HepG2 (cell line): Measurements from ENCODE around the gene CTSZ. TPM values are rescaled to one million over a fixed set of nuclear protein-coding genes. Genes with fewer than 3 reads are reported as not detected.
A peak's percentile ranks its signal among the peaks of the same experiment; 100 is the strongest.

ENCODE experiments used
- ARHGAP35 ChIP-seq: sonication (generic); formaldehyde crosslinking; IDR thresholded peaks from 2 replicates; pipeline ENCODE4 v1.9.0; 2022; ENCODE audit warnings: mild to moderate bottlenecking, inconsistent platforms, moderate library complexity, missing genetic modification reagents, borderline replicate concordance
- GABPA ChIP-seq, 2 experiments: IDR thresholded peaks; 2 replicates each; pipeline ENCODE4 v1.6.1; 2011 to 2016; ENCODE audit warnings: low read depth in 2 of 2, low read length in 1 of 2, missing biosample characterization in 1 of 2, missing genetic modification characterization in 1 of 2
- HES4 ChIP-seq: sonication (generic); formaldehyde crosslinking; IDR thresholded peaks from 2 replicates; pipeline ENCODE4 v1.9.0; 2021; ENCODE audit warnings: mild to moderate bottlenecking, missing genetic modification reagents, borderline replicate concordance
- HMG20A ChIP-seq: IDR thresholded peaks from 2 replicates; pipeline ENCODE4 v1.6.1; 2016; ENCODE audit warnings: borderline replicate concordance
- HNRNPL ChIP-seq: fragments of 200-400 bp; formaldehyde crosslinking; IDR thresholded peaks from 2 replicates; pipeline ENCODE4 v1.6.1; 2017; ENCODE audit warnings: mild to moderate bottlenecking, low read depth, low read length
- HOXA7 ChIP-seq: sonication (generic); formaldehyde crosslinking; IDR thresholded peaks from 2 replicates; pipeline ENCODE4 v1.8.1; 2022; ENCODE audit warnings: mild to moderate bottlenecking, missing genetic modification reagents, moderate library complexity
- KMT2B ChIP-seq: IDR thresholded peaks from 2 replicates; pipeline ENCODE4 v1.6.1; 2016; ENCODE audit warnings: missing genetic modification reagents, missing compliant biosample characterization
- MED8 ChIP-seq: sonication (generic); formaldehyde crosslinking; IDR thresholded peaks from 2 replicates; pipeline ENCODE4 v1.8.1; 2023; ENCODE audit warnings: mild to moderate bottlenecking, missing genetic modification reagents; ENCODE audit not compliant: insufficient replicate concordance
- RBM22 ChIP-seq: fragments of 200-400 bp; formaldehyde crosslinking; optimal IDR thresholded peaks from 2 replicates; pipeline ENCODE3; 2017; ENCODE audit warnings: mild to moderate bottlenecking, low read length, moderate library complexity
- SAFB2 ChIP-seq: sonication (generic); formaldehyde crosslinking; IDR thresholded peaks from 2 replicates; pipeline ENCODE4 v1.5.1; 2020; ENCODE audit warnings: missing genetic modification reagents, low read depth, mild to moderate bottlenecking, borderline replicate concordance
- SMC3 ChIP-seq: IDR thresholded peaks from 2 replicates; pipeline ENCODE4 v1.6.1; 2011; ENCODE audit warnings: low read length, improper control_type of control experiment
- SOX13 ChIP-seq, 3 experiments: fragments of 450-650 bp in 1 of 3; sonication (generic) in 1 of 3; formaldehyde crosslinking in 1 of 3; IDR thresholded peaks in 2 of 3; conservative IDR thresholded peaks in 1 of 3; 2 replicates each; pipeline versions ENCODE4 v1.5.0 to v1.6.1; 2016 to 2020; ENCODE audit warnings: antibody characterized with exemption in 1 of 3, mild to moderate bottlenecking in 1 of 3, missing compliant biosample characterization in 1 of 3, missing genetic modification reagents in 1 of 3, moderate library complexity in 1 of 3
- XBP1 ChIP-seq: sonication (generic); formaldehyde crosslinking; IDR thresholded peaks from 2 replicates; pipeline ENCODE4 v1.5.0; 2020; ENCODE audit warnings: missing genetic modification reagents
- ZMYM4 ChIP-seq: sonication (generic); formaldehyde crosslinking; IDR thresholded peaks from 2 replicates; pipeline ENCODE4 v1.8.1; 2023; ENCODE audit warnings: mild to moderate bottlenecking, missing genetic modification reagents
- ZNF20 ChIP-seq: sonication (generic); formaldehyde crosslinking; IDR thresholded peaks from 2 replicates; pipeline ENCODE4 v1.4.0; 2020; ENCODE audit warnings: mild to moderate bottlenecking, moderate library complexity, missing genetic modification reagents
- ZNF224 ChIP-seq: sonication (generic); formaldehyde crosslinking; IDR thresholded peaks from 2 replicates; pipeline ENCODE4 v1.5.0; 2020; ENCODE audit warnings: mild to moderate bottlenecking, missing genetic modification reagents
- ZNF326 ChIP-seq: sonication (generic); formaldehyde crosslinking; IDR thresholded peaks from 2 replicates; pipeline ENCODE4 v1.4.0; 2020; ENCODE audit warnings: missing genetic modification reagents, borderline replicate concordance
- ZNF446 ChIP-seq: sonication (generic); formaldehyde crosslinking; IDR thresholded peaks from 2 replicates; pipeline ENCODE4 v1.5.0; 2020; ENCODE audit warnings: mild to moderate bottlenecking, missing genetic modification reagents
- ZNF670 ChIP-seq: sonication (generic); formaldehyde crosslinking; IDR thresholded peaks from 2 replicates; pipeline ENCODE4 v1.8.0; 2022; ENCODE audit warnings: mild to moderate bottlenecking, missing genetic modification reagents, borderline replicate concordance
- ZNF672 ChIP-seq: sonication (generic); formaldehyde crosslinking; IDR thresholded peaks from 2 replicates; pipeline ENCODE4 v1.8.1; 2022; ENCODE audit warnings: missing genetic modification reagents
- ZNF703 ChIP-seq: sonication (generic); formaldehyde crosslinking; IDR thresholded peaks from 2 replicates; pipeline ENCODE4 v1.5.1; 2020; ENCODE audit warnings: missing genetic modification reagents, mild to moderate bottlenecking, moderate library complexity, borderline replicate concordance
- ZNF766 ChIP-seq: sonication (generic); formaldehyde crosslinking; IDR thresholded peaks from 2 replicates; pipeline ENCODE4 v1.5.0; 2020; ENCODE audit warnings: missing genetic modification reagents, borderline replicate concordance
- ZNF776 ChIP-seq: sonication (generic); formaldehyde crosslinking; IDR thresholded peaks from 2 replicates; pipeline ENCODE4 v1.4.0; 2020; ENCODE audit warnings: mild to moderate bottlenecking, missing genetic modification reagents
- ZNF788 ChIP-seq: sonication (generic); formaldehyde crosslinking; IDR thresholded peaks from 2 replicates; pipeline ENCODE4 v1.5.0; 2020; ENCODE audit warnings: mild to moderate bottlenecking, missing genetic modification reagents, borderline replicate concordance
- polyA plus RNA-seq, 8 experiments: library from polyadenylated mRNA; depleted of rRNA in 3 of 8; stranded (reverse) in 7 of 8; unstranded in 1 of 8; fragments of >200 nt; fragmentation: Illumina TruSeq in 4 of 8; extraction: Trizol in 4 of 8; gene quantifications; 2 replicates each; pipeline versions ENCODE4 v1.2.1 to v1.2.3, GENCODE V29; 2011 to 2016; ENCODE audit warnings: low read depth in 4 of 8, missing spikeins in 1 of 8, mixed read lengths in 1 of 8; ENCODE audit not compliant: insufficient read depth in 1 of 8
- total RNA-seq, 5 experiments: library from RNA; depleted of rRNA; stranded (reverse); fragments of >200 nt; fragmentation: Illumina TruSeq; extraction: Trizol; gene quantifications; 2 replicates each; pipeline ENCODE4 v1.2.3, GENCODE V29; 2016; ENCODE audit warnings: low read depth in 1 of 5
- TF ChIP-seq, protein P1 (sequence below): sonication (generic); formaldehyde crosslinking; IDR thresholded peaks from 2 replicates; pipeline ENCODE4 v1.8.0; 2022; ENCODE audit warnings: mild to moderate bottlenecking, missing genetic modification reagents, moderate library complexity
- TF ChIP-seq, protein P2 (sequence below): sonication (generic); formaldehyde crosslinking; IDR thresholded peaks from 2 replicates; pipeline ENCODE4 v1.4.0; 2020; ENCODE audit warnings: missing genetic modification reagents
- TF ChIP-seq, protein P3 (sequence below): sonication (generic); formaldehyde crosslinking; IDR thresholded peaks from 2 replicates; pipeline ENCODE4 v1.5.0; 2020; ENCODE audit warnings: missing genetic modification reagents

The CTSZ gene
- total and polyA plus RNA-seq, 2 of the 13 experiments (the other 11 are each of a cell fraction or from before 2014, with no cell fraction given), result 0.33 TPM; not detected in 1

DNA sequence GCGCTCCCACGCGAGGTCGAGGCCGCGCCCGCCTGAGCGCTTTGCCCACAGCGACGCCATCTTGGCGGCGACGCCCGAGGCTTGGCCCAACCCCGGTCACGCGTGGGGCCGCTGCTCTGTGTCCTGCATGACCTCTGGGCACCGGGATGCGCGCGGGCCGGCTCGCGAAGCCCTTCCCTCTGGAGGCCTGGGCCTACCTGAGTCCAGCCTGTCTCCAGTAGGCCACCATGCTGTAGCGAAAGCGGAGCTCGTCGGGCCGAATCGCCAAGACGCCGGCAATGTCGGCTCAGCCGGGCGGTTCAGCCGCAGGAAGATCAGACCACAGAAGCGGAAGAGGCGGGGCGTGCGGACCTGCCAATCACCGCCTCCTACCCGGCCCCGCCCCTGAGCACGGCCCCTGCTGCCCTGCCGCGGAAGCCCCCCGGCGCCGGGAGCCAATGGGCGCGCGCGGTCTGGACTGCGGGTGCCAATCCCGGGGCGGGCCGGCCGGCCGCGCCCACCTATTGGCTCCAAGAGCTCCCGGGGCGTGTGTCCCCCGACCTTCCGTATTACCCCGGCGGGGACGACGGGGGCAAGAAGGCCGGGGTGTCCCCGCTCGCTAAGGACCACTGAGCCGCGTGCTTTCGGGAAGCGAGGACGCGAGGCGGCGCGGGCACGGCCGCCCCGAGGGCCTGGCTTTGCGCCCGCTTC, 25.1 kb upstream of the CTSZ start, which contains the start of gene ATP5F1E (continued):
- TF ChIP-seq ZNF224 (CRISPR knock-in tag), result no peak
- 0 out of 2 replicates have a peak, but pooled peaks have one; percentile 3 for TF ChIP-seq HNRNPL
- peak; percentile 93; the same call in 1 of the 2 replicates for TF ChIP-seq SAFB2 (CRISPR knock-in tag)
- peak; percentile 27 for TF ChIP-seq HMG20A (CRISPR knock-in tag)
- peak; percentile 96 for TF ChIP-seq ZNF446 (CRISPR knock-in tag)
- 0 out of 2 replicates have a peak, but pooled peaks have one; percentile 1 for TF ChIP-seq SOX13 (IDR thresholded peaks at IDR 0.05)
- peak in 1 of 2 experiments; percentile 31; a peak in 1 of 4 replicates for TF ChIP-seq SOX13 (CRISPR knock-in tag; conservative IDR thresholded peaks at IDR 0.05 in 1 of 2, IDR thresholded peaks at IDR 0.05 in 1 of 2)
- TF ChIP-seq MED8, result peak; percentile 94
- TF ChIP-seq HES4 (CRISPR knock-in tag), result peak; percentile 96
- peak; percentile 27 for TF ChIP-seq ZNF703
- TF ChIP-seq, protein P1, sequence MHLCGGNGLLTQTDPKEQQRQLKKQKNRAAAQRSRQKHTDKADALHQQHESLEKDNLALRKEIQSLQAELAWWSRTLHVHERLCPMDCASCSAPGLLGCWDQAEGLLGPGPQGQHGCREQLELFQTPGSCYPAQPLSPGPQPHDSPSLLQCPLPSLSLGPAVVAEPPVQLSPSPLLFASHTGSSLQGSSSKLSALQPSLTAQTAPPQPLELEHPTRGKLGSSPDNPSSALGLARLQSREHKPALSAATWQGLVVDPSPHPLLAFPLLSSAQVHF (CRISPR knock-in tag), result peak; percentile 86
- TF ChIP-seq, protein P2, sequence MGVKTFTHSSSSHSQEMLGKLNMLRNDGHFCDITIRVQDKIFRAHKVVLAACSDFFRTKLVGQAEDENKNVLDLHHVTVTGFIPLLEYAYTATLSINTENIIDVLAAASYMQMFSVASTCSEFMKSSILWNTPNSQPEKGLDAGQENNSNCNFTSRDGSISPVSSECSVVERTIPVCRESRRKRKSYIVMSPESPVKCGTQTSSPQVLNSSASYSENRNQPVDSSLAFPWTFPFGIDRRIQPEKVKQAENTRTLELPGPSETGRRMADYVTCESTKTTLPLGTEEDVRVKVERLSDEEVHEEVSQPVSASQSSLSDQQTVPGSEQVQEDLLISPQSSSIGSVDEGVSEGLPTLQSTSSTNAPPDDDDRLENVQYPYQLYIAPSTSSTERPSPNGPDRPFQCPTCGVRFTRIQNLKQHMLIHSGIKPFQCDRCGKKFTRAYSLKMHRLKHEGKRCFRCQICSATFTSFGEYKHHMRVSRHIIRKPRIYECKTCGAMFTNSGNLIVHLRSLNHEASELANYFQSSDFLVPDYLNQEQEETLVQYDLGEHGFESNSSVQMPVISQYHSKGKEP, result peak; percentile 77; the same call in 1 of the 2 replicates
- TF ChIP-seq SMC3, result no peak
- TF ChIP-seq ZNF766 (CRISPR knock-in tag), result peak; percentile 95
- peak; percentile 88; the same call in 1 of the 2 replicates for TF ChIP-seq ZNF670 (CRISPR knock-in tag)
- peak; percentile 88 for TF ChIP-seq GABPA (IDR thresholded peaks at IDR 0.05; ENCODE audit: low read depth, low read length)
- TF ChIP-seq GABPA (CRISPR knock-in tag; IDR thresholded peaks at IDR 0.05; ENCODE audit: low read depth), result peak; percentile 89
- TF ChIP-seq, protein P3, sequence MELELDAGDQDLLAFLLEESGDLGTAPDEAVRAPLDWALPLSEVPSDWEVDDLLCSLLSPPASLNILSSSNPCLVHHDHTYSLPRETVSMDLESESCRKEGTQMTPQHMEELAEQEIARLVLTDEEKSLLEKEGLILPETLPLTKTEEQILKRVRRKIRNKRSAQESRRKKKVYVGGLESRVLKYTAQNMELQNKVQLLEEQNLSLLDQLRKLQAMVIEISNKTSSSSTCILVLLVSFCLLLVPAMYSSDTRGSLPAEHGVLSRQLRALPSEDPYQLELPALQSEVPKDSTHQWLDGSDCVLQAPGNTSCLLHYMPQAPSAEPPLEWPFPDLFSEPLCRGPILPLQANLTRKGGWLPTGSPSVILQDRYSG (CRISPR knock-in tag), result no peak
- TF ChIP-seq ZNF672 (CRISPR knock-in tag), result peak; percentile 87; the same call in 1 of the 2 replicates
- TF ChIP-seq XBP1, result no peak
- TF ChIP-seq RBM22, result no peak
- peak; percentile 90 for TF ChIP-seq ZNF326 (CRISPR knock-in tag)
- peak; percentile 91 for TF ChIP-seq KMT2B (CRISPR knock-in tag)
- TF ChIP-seq ZNF788 (CRISPR knock-in tag), result peak; percentile 49
- TF ChIP-seq ARHGAP35, result peak; percentile 97
- TF ChIP-seq ZNF776 (CRISPR knock-in tag), result peak; percentile 97
- TF ChIP-seq HOXA7 (CRISPR knock-in tag), result no peak
- peak; percentile 98 for TF ChIP-seq ZNF20 (CRISPR knock-in tag)
- TF ChIP-seq ZMYM4 (CRISPR knock-in tag), result peak; percentile 98
